ENCODE measurements around the gene GAPVD1. TPM values are rescaled to one million over a fixed set of nuclear protein-coding genes. Genes with fewer than 3 reads are reported as not detected.
"Not testable (repeated sequence)": the region's sequence is repeated elsewhere in the genome, so short reads cannot be mapped to it uniquely, and the experiment has no call there.

Gene GAPVD1
- total RNA-seq, 4 donors from 2014 or later: 34.8 to 65.4 (median 44.1) TPM

- no peak for DNase-seq
- no peaks in the 10 kb centered on the region for H3K36me3 ChIP-seq
- TF ChIP-seq CTCF (IDR thresholded peaks at IDR 0.05) (no peak), POLR2A (IDR thresholded peaks at IDR 0.05) (no peak)
- 81 to 90% methylated on average over 4 to 7 of the region's 12 CpGs for WGBS, 2 donors
- intact Hi-C loops (cut with DNase I): no loop called here
- no peak overlapping the region for H3K4me3 ChIP-seq
- H3K4me1 ChIP-seq: no peaks in the 10 kb centered on the region
- no peak overlapping the region for H3K27ac ChIP-seq
- H3K9me3 ChIP-seq: no peaks in the 10 kb centered on the region
- no peaks in the 10 kb centered on the region for H3K27me3 ChIP-seq
Measured at GRCh38 chr9:125399165-125399564, 137.5 kb downstream of the GAPVD1 start.

GRCh38 chr9:125399666-125400065 is 138.0 kb downstream of the GAPVD1 start:
- no peak for TF ChIP-seq POLR2A (IDR thresholded peaks at IDR 0.05)
- no peak for TF ChIP-seq CTCF (IDR thresholded peaks at IDR 0.05)
- H3K36me3 ChIP-seq: no peaks in the 10 kb centered on the region
- no peak overlapping the region for H3K4me3 ChIP-seq
- no peaks in the 10 kb centered on the region for H3K4me1 ChIP-seq
- H3K9me3 ChIP-seq: no peaks in the 10 kb centered on the region
- H3K27me3 ChIP-seq: no peaks in the 10 kb centered on the region
- intact Hi-C loops (cut with DNase I): loop anchor here (10.0 kb wide), 1 partner anchor 1095 kb away; no protein-coding TSS in a partner anchor
- 86 to 95% methylated on average over 13 to 16 of the region's 20 CpGs for WGBS, 2 donors
- H3K27ac ChIP-seq: no peak overlapping the region
- DNase-seq: no peak

- not testable (repeated sequence) for H3K9me3 ChIP-seq, H3K4me1 ChIP-seq, H3K27me3 ChIP-seq, DNase-seq, H3K4me3 ChIP-seq, H3K27ac ChIP-seq, H3K36me3 ChIP-seq
- WGBS, 2 donors: 87 to 90% methylated on average over 8 of the region's 8 CpGs
- intact Hi-C loops (cut with DNase I): loop anchor here (10.0 kb wide), 1 partner anchor 1095 kb away; no protein-coding TSS in a partner anchor
Measured at GRCh38 chr9:125400232-125400631, 138.6 kb downstream of the GAPVD1 start.

GRCh38 chr9:125400725-125401716 is 139.4 kb downstream of the GAPVD1 start:
- no peaks in the 10 kb centered on the region for H3K4me1 ChIP-seq
- intact Hi-C loops (cut with DNase I): loop anchor here (10.0 kb wide), 1 partner anchor 1094 kb away; no protein-coding TSS in a partner anchor
- H3K4me3 ChIP-seq: no peak overlapping the region
- TF ChIP-seq CTCF (IDR thresholded peaks at IDR 0.05): no peak
- H3K27ac ChIP-seq: no peak overlapping the region
- no peaks in the 10 kb centered on the region for H3K9me3 ChIP-seq
- DNase-seq: no peak
- no peaks in the 10 kb centered on the region for H3K27me3 ChIP-seq
- H3K36me3 ChIP-seq: no peaks in the 10 kb centered on the region
- 68 to 77% methylated on average over 4 to 10 of the region's 12 CpGs for WGBS, 2 donors

- no peak for TF ChIP-seq POLR2A (IDR thresholded peaks at IDR 0.05)
- TF ChIP-seq CTCF (IDR thresholded peaks at IDR 0.05): no peak
- no peak for DNase-seq
- H3K4me3 ChIP-seq: no peak overlapping the region
- H3K9me3 ChIP-seq: no peaks in the 10 kb centered on the region
- no peaks in the 10 kb centered on the region for H3K36me3 ChIP-seq
- no peak overlapping the region for H3K27ac ChIP-seq
- peaks cover 0 to 19% (median 4%) of the 10 kb centered on the region in 3 donors for H3K4me1 ChIP-seq
- intact Hi-C loops (cut with DNase I): loop anchor here (5.0 to 10.0 kb wide), 2 partner anchors 823 to 1090 kb away; no protein-coding TSS in a partner anchor
- peaks cover 0 to 23% (median 3%) of the 10 kb centered on the region in 4 donors for H3K27me3 ChIP-seq
- WGBS, 2 donors: 89 to 100% methylated on average over 1 to 5 of the region's 7 CpGs
Measured at GRCh38 chr9:125404733-125405132, 143.1 kb downstream of the GAPVD1 start.

All from esophagus squamous epithelium (tissue), 5 donors.